Measurements from ENCODE around the gene CCDC6.

DNA sequence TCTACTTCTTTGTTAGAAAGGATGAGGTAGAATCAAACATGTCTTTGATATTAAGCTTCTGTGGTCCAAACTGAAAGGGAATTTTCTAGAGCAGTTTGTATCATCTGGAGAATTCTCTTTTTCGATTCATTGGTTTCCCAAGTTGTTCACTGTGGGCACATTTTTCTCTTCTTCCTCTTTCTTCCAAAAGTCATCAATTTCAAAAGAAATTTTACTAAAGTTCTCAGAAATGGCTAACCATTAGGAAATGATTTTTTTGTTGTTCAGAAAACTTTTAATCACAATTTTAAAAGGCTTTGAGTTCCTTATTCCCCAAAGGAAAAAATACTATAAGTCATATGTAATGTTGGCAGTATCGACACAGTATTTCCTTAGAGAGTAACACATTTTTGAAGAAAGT lies 28.3 kb upstream of the CCDC6 start:
- TF ChIP-seq, protein P1, sequence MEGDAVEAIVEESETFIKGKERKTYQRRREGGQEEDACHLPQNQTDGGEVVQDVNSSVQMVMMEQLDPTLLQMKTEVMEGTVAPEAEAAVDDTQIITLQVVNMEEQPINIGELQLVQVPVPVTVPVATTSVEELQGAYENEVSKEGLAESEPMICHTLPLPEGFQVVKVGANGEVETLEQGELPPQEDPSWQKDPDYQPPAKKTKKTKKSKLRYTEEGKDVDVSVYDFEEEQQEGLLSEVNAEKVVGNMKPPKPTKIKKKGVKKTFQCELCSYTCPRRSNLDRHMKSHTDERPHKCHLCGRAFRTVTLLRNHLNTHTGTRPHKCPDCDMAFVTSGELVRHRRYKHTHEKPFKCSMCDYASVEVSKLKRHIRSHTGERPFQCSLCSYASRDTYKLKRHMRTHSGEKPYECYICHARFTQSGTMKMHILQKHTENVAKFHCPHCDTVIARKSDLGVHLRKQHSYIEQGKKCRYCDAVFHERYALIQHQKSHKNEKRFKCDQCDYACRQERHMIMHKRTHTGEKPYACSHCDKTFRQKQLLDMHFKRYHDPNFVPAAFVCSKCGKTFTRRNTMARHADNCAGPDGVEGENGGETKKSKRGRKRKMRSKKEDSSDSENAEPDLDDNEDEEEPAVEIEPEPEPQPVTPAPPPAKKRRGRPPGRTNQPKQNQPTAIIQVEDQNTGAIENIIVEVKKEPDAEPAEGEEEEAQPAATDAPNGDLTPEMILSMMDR (IDR thresholded peaks at IDR 0.05): no peak
- TF ChIP-seq POLR2AphosphoS5 (IDR thresholded peaks at IDR 0.05) (no peak), POLR2A (IDR thresholded peaks at IDR 0.05) (no peak)

All from prostate gland (tissue), 2 donors.